ENCODE data around the gene DNMBP. TPM values are rescaled to one million over a fixed set of nuclear protein-coding genes. Genes with fewer than 3 reads are reported as not detected.

Gene DNMBP
- polyA plus RNA-seq, 2 of the 4 experiments (the other 2 are of a cell fraction), result 13.7 to 20.3 TPM

GRCh38 chr10:99983280-99983988, 26.3 kb downstream of the DNMBP start:
- 85% methylated on average over 16 of the region's 16 CpGs for WGBS (ENCODE audit: missing lambda C conversion rate)
- Histone ChIP-seq H3K9me3 (no peaks in the 10 kb centered on the region), H3K4me2 (no peak overlapping the region), H3K4me3 (no peak overlapping the region), H3K4me1 (peaks cover 44% of the 10 kb centered on the region), H3K27ac (peak overlapping the region in 1 of 2 experiments; percentile 74; a peak in 3 of 6 replicates)
- ATAC-seq (peak in 1 of 2 experiments; percentile 54; a peak in 4 of 6 replicates), DNase-seq (ENCODE audit: low read depth in 1 of 2, low spot score in 1 of 2) (no peak), FAIRE-seq (no peak)
- ChIA-PET CTCF (interaction anchor here (0.7 to 9.0 kb wide), 6 partner anchors 13 to 328 kb away, joined by 3 to 58 read pairs (median 3); partner anchors contain the start of gene DNMBP), POLR2A (interaction anchor here (1.4 kb wide), 1 partner anchor 17 kb away, joined by 3 read pairs; no protein-coding TSS in a partner anchor)
- no peak for TF ChIP-seq E2F6 (IDR thresholded peaks at IDR 0.05; ENCODE audit: borderline replicate concordance, low read depth)
- TF ChIP-seq CHD4 (IDR thresholded peaks at IDR 0.05; ENCODE audit: borderline replicate concordance), result no peak
- no peak for TF ChIP-seq NR3C1 (IDR thresholded peaks at IDR 0.05)
- TF ChIP-seq ZFP36 (IDR thresholded peaks at IDR 0.05; ENCODE audit: borderline replicate concordance, partially characterized antibody), result no peak
- TF ChIP-seq HDAC2 (IDR thresholded peaks at IDR 0.05), result no peak
- no peak for TF ChIP-seq ZNF302 (CRISPR knock-in tag; IDR thresholded peaks at IDR 0.05)
- no peak for TF ChIP-seq ZC3H11A (IDR thresholded peaks at IDR 0.05)
- no peak for TF ChIP-seq CEBPB (IDR thresholded peaks at IDR 0.05)
- no peak for TF ChIP-seq RNF2 (IDR thresholded peaks at IDR 0.05; ENCODE audit: borderline replicate concordance, low read depth)
- no peak for TF ChIP-seq EHF (CRISPR knock-in tag; IDR thresholded peaks at IDR 0.05)
- no peak for TF ChIP-seq POLR2A (IDR thresholded peaks at IDR 0.05; ENCODE audit: low read length)
- no peak for TF ChIP-seq HES2 (IDR thresholded peaks at IDR 0.05)

GRCh38 chr10:99982728-99983127, 27.0 kb downstream of the DNMBP start:
- Histone ChIP-seq H3K9me3 (no peaks in the 10 kb centered on the region), H3K4me3 (no peak overlapping the region), H3K27ac (peak overlapping the region in 1 of 2 experiments; percentile 80; a peak in 1 of 6 replicates), H3K4me2 (no peak overlapping the region), H3K4me1 (peaks cover 52% of the 10 kb centered on the region)
- TF ChIP-seq MAX (IDR thresholded peaks at IDR 0.05) (no peak), PHF8 (IDR thresholded peaks at IDR 0.05; ENCODE audit: borderline replicate concordance, low read depth) (no peak), MYC (IDR thresholded peaks at IDR 0.05; ENCODE audit: borderline replicate concordance, low read length) (no peak), RAD21 (conservative IDR thresholded peaks at IDR 0.05 in 1 of 2, IDR thresholded peaks at IDR 0.05 in 1 of 2) (no peak), USF2 (IDR thresholded peaks at IDR 0.05) (no peak), HMGXB4 (CRISPR knock-in tag; IDR thresholded peaks at IDR 0.05; ENCODE audit: borderline replicate concordance) (no peak), FOSB (CRISPR knock-in tag; IDR thresholded peaks at IDR 0.05) (no peak), POLR2A (IDR thresholded peaks at IDR 0.05; ENCODE audit: low read length) (no peak), KDM5A (IDR thresholded peaks at IDR 0.05) (no peak), FOXS1 (CRISPR knock-in tag; IDR thresholded peaks at IDR 0.05) (no peak), ATOH8 (CRISPR knock-in tag; IDR thresholded peaks at IDR 0.05; ENCODE audit: low read depth) (no peak), FOSL2 (IDR thresholded peaks at IDR 0.05) (no peak), FOSL2 (CRISPR knock-in tag; IDR thresholded peaks at IDR 0.05) (no peak), CBX2 (IDR thresholded peaks at IDR 0.05; ENCODE audit: borderline replicate concordance, low read depth) (no peak), POLR2AphosphoS2 (conservative IDR thresholded peaks at IDR 0.05; ENCODE audit: low read length) (no peak)
- DNase-seq (ENCODE audit: low read depth in 1 of 2, low spot score in 1 of 2), result no peak
- WGBS (ENCODE audit: missing lambda C conversion rate), result 93% methylated on average over 5 of the region's 5 CpGs
- ChIA-PET CTCF (interaction anchor here (0.7 to 9.0 kb wide), 5 partner anchors 15 to 328 kb away, joined by 3 to 58 read pairs (median 3); partner anchors contain the start of gene DNMBP), POLR2A (interaction anchor here (0.6 kb wide), 1 partner anchor 7 kb away, joined by 5 read pairs; no protein-coding TSS in a partner anchor)
- ATAC-seq, result no peak
- no peak for FAIRE-seq
